Panc1 (cell line): Measurements from ENCODE around the gene IGFL4. TPM values are rescaled to one million over a fixed set of nuclear protein-coding genes. Genes with fewer than 3 reads are reported as not detected.

ENCODE experiments used
- ATAC-seq: fragments of 200-7000 bp; cut with Tn5 transposase; 2 replicates; pipeline ENCODE4 v1.9.1; 2020; ENCODE audit warnings: mild to moderate bottlenecking, moderate library complexity
- BruUV-seq: library from RNA; stranded (reverse); fragments of 400-500 nt; replicated peaks from 2 replicates; lab custom pipeline; 2021; lab: Mats Ljungman, UMichigan
- CTCF ChIA-PET: fragments of 300-600 bp; sonication (Branson Sonifier 250); formaldehyde crosslinking; loops from one replicate; lab custom pipeline; 2022; ENCODE audit warnings: antibody characterized with exemption; lab: Charles Lee
- POLR2A ChIA-PET: fragments of 300-600 bp; sonication (Branson Sonifier 250); formaldehyde crosslinking; loops from one replicate; lab custom pipeline; 2022; ENCODE audit warnings: antibody characterized with exemption; lab: Charles Lee
- DNase-seq: peaks from one replicate; pipeline ENCODE4 v3.0.0-alpha.2; 2010; ENCODE audit warnings: low read depth, low spot score
- H3K27ac ChIP-seq: 2 replicates; pipeline ENCODE4 v1.5.1; 2011; ENCODE audit warnings: mild to moderate bottlenecking, low read length, inconsistent platforms
- H3K27me3 ChIP-seq: fragments of 200-500 bp; sonication (Bioruptor generic); 2 replicates; pipeline ENCODE4 v1.6.0; 2014; ENCODE audit warnings: low read length, inconsistent platforms; ENCODE audit not compliant: control insufficient read depth, insufficient read depth
- H3K36me3 ChIP-seq: fragments of 200-500 bp; sonication (Bioruptor generic); 2 replicates; pipeline ENCODE4 v1.5.1; 2014; ENCODE audit warnings: inconsistent platforms, mild to moderate bottlenecking, low read length, moderate library complexity; ENCODE audit not compliant: control insufficient read depth, insufficient read depth
- H3K4me1 ChIP-seq: 2 replicates; pipeline ENCODE4 v1.5.1; 2011; ENCODE audit warnings: inconsistent platforms, mild to moderate bottlenecking, low read length, moderate library complexity; ENCODE audit not compliant: control insufficient read depth, insufficient read depth
- H3K4me3 ChIP-seq, 2 experiments: 2 replicates each; pipeline ENCODE4 v1.5.1; 2011 to 2012; ENCODE audit warnings: low read depth in 2 of 2, low read length in 2 of 2, mild to moderate bottlenecking in 2 of 2, inconsistent platforms in 1 of 2, moderate library complexity in 1 of 2
- H3K9me3 ChIP-seq: fragments of 200-500 bp; sonication (Bioruptor generic); 2 replicates; pipeline ENCODE4 v1.5.1; 2014; ENCODE audit warnings: low read depth, mild to moderate bottlenecking, inconsistent platforms, low read length, moderate library complexity; ENCODE audit not compliant: control insufficient read depth, insufficient read depth
- CTCF ChIP-seq: fragments of 450-650 bp; IDR thresholded peaks from 2 replicates; pipeline ENCODE4 v1.5.1; 2017; ENCODE audit warnings: mild to moderate bottlenecking
- POLR2AphosphoS5 ChIP-seq: IDR thresholded peaks from 2 replicates; pipeline ENCODE4 v1.6.1; 2012; ENCODE audit warnings: mild to moderate bottlenecking, low read depth, low read length, moderate library complexity
- REST ChIP-seq, 2 experiments: IDR thresholded peaks; 2 replicates each; pipeline ENCODE4 v1.6.1; 2011 to 2012; ENCODE audit warnings: low read depth in 2 of 2, control low read depth in 1 of 2, low read length in 1 of 2, mild to moderate bottlenecking in 1 of 2, moderate library complexity in 1 of 2; ENCODE audit not compliant: insufficient read depth in 1 of 2
- SIN3A ChIP-seq: IDR thresholded peaks from 2 replicates; pipeline ENCODE4 v1.6.1; 2012; ENCODE audit warnings: low read depth, mild to moderate bottlenecking, low read length, moderate library complexity, borderline replicate concordance; ENCODE audit not compliant: insufficient read depth
- TCF7L2 ChIP-seq: IDR thresholded peaks from 2 replicates; pipeline ENCODE4 v1.6.1; 2011; ENCODE audit warnings: mild to moderate bottlenecking, low read depth, low read length, inconsistent platforms
- in situ Hi-C: cut with HindIII; loops from 2 replicates; pipeline ENCODE4 v1.10.0; 2016; ENCODE audit warnings: low sequenced_read_pairs, low pct_unique_long_range_greater_than_20kb
- intact Hi-C: fragments of 100-400 bp; cut with micrococcal nuclease; formaldehyde crosslinking; loops from one replicate; pipeline ENCODE4 v1.10.0; 2022; ENCODE audit not compliant: unreplicated experiment
- total RNA-seq: library from RNA; stranded (reverse); gene quantifications from one replicate; pipeline ENCODE4 v1.2.1, GENCODE V29; 2021; ENCODE audit not compliant: unreplicated experiment

The IGFL4 gene
- total RNA-seq, 1 experiment from 2014 or later: 0.39 TPM

GRCh38 chr19:45999653-46000121, 41.1 kb downstream of the IGFL4 start:
- H3K27ac ChIP-seq: no peak overlapping the region
- DNase-seq (no peak), ATAC-seq (no peak)
- H3K4me3 ChIP-seq: no peak overlapping the region; a peak in 1 of 4 replicates
- H3K4me1 ChIP-seq: peaks cover 4% of the 10 kb centered on the region
- in situ Hi-C loops (no loop called here), intact Hi-C loops (no loop called here)
- H3K27me3 ChIP-seq: no peaks in the 10 kb centered on the region
- TF ChIP-seq TCF7L2 (no peak), SIN3A (no peak), POLR2AphosphoS5 (no peak)
- ChIA-PET POLR2A (no interaction called here), CTCF (no interaction called here)
- H3K36me3 ChIP-seq: peaks cover 3% of the 10 kb centered on the region; the same call in 1 of the 2 replicates
- BruUV-seq: no TSS peak
- H3K9me3 ChIP-seq: no peaks in the 10 kb centered on the region

- H3K9me3 ChIP-seq: no peaks in the 10 kb centered on the region
- H3K27ac ChIP-seq: no peak overlapping the region
- H3K36me3 ChIP-seq: peaks cover 3% of the 10 kb centered on the region; the same call in 1 of the 2 replicates
- no peak for DNase-seq
- POLR2A ChIA-PET: no interaction called here
- H3K4me1 ChIP-seq: peaks cover 8% of the 10 kb centered on the region
- TF ChIP-seq REST (IDR thresholded peaks at IDR 0.05; ENCODE audit: insufficient read depth in 1 of 2, low read depth in 2 of 2, low read length in 1 of 2) (no peak), CTCF (no peak), TCF7L2 (no peak), SIN3A (no peak), POLR2AphosphoS5 (no peak)
- intact Hi-C loops: no loop called here
- CTCF ChIA-PET: no interaction called here
- ATAC-seq: no peak
- BruUV-seq: no TSS peak
- H3K27me3 ChIP-seq: no peaks in the 10 kb centered on the region
- H3K4me3 ChIP-seq: no peak overlapping the region
- in situ Hi-C loops: no loop called here
Observed at GRCh38 chr19:45998834-45999233, 42.0 kb downstream of the IGFL4 start.

- intact Hi-C loops (no loop called here), in situ Hi-C loops (no loop called here)
- ChIA-PET POLR2A (no interaction called here), CTCF (no interaction called here)
- no peak overlapping the region for H3K4me3 ChIP-seq
- ATAC-seq (no peak), DNase-seq (no peak)
- BruUV-seq: no TSS peak
- TF ChIP-seq SIN3A (no peak), REST (IDR thresholded peaks at IDR 0.05; ENCODE audit: insufficient read depth in 1 of 2, low read depth in 2 of 2, low read length in 1 of 2) (no peak), POLR2AphosphoS5 (no peak), TCF7L2 (no peak)
- peaks cover 8% of the 10 kb centered on the region for H3K4me1 ChIP-seq
- no peak overlapping the region for H3K27ac ChIP-seq
- no peaks in the 10 kb centered on the region for H3K9me3 ChIP-seq
- H3K27me3 ChIP-seq: no peaks in the 10 kb centered on the region
- H3K36me3 ChIP-seq: peaks cover 3% of the 10 kb centered on the region; the same call in 1 of the 2 replicates
Observed at GRCh38 chr19:45996933-45997332, 43.9 kb downstream of the IGFL4 start.
